NT2/D1 (cell line): ENCODE data around the gene ACBD6.

ENCODE experiments used
- DNase-seq: peaks from one replicate; pipeline ENCODE4 v3.0.0-alpha.2; 2011; ENCODE audit warnings: low read depth, low spot score
- H3K27me3 ChIP-seq: 2 replicates; pipeline ENCODE4 v1.6.0; 2011; ENCODE audit warnings: mild to moderate bottlenecking; ENCODE audit not compliant: insufficient read length, insufficient read depth
- H3K36me3 ChIP-seq: 2 replicates; pipeline ENCODE4 v1.6.1; 2011; ENCODE audit warnings: mild to moderate bottlenecking, low read length, mixed read lengths; ENCODE audit not compliant: insufficient read depth, insufficient read length
- H3K4me1 ChIP-seq: 2 replicates; pipeline ENCODE4 v1.5.1; 2011; ENCODE audit not compliant: insufficient read depth, insufficient read length
- H3K4me3 ChIP-seq: 2 replicates; pipeline ENCODE4 v1.5.1; 2011; ENCODE audit warnings: low read depth; ENCODE audit not compliant: insufficient read length
- H3K9ac ChIP-seq: 2 replicates; pipeline ENCODE4 v1.6.0; 2011; ENCODE audit warnings: low read depth; ENCODE audit not compliant: insufficient read length
- H3K9me3 ChIP-seq: 2 replicates; pipeline ENCODE4 v1.5.1; 2011; ENCODE audit warnings: mild to moderate bottlenecking, low read length; ENCODE audit not compliant: insufficient read depth
- SUZ12 ChIP-seq: IDR thresholded peaks from 2 replicates; pipeline ENCODE4 v1.6.1; 2011; ENCODE audit not compliant: insufficient read length, insufficient read depth; ENCODE audit errors: extremely low read depth
- YY1 ChIP-seq: IDR thresholded peaks from 2 replicates; pipeline ENCODE4 v1.6.1; 2011; ENCODE audit not compliant: insufficient read length, insufficient read depth
- ZNF274 ChIP-seq: IDR thresholded peaks from 2 replicates; pipeline ENCODE4 v1.6.1; 2011; ENCODE audit warnings: mild to moderate bottlenecking, low read depth, low read length

Gene ACBD6

GRCh38 chr1:180278596-180279395 lies 223.6 kb downstream of the ACBD6 start:
- Histone ChIP-seq H3K9ac (no peak overlapping the region), H3K9me3 (peaks cover 25% of the 10 kb centered on the region; the same call in 1 of the 2 replicates), H3K4me3 (no peak overlapping the region), H3K36me3 (peaks cover 44% of the 10 kb centered on the region), H3K27me3 (no peaks in the 10 kb centered on the region), H3K4me1 (peaks cover 3% of the 10 kb centered on the region)
- DNase-seq: no peak
- TF ChIP-seq ZNF274 (no peak), YY1 (no peak), SUZ12 (no peak)

- Histone ChIP-seq H3K4me1 (peaks cover 3% of the 10 kb centered on the region), H3K36me3 (peaks cover 48% of the 10 kb centered on the region), H3K27me3 (no peaks in the 10 kb centered on the region), H3K9ac (no peak overlapping the region), H3K9me3 (peaks cover 25% of the 10 kb centered on the region; the same call in 1 of the 2 replicates), H3K4me3 (no peak overlapping the region)
- DNase-seq: no peak
- no peak for TF ChIP-seq YY1
- TF ChIP-seq ZNF274: no peak
- no peak for TF ChIP-seq SUZ12
Measured at GRCh38 chr1:180278194-180278515, 224.2 kb downstream of the ACBD6 start.

- Histone ChIP-seq H3K9ac (no peak overlapping the region), H3K4me3 (no peak overlapping the region), H3K36me3 (peaks cover 51% of the 10 kb centered on the region), H3K27me3 (no peaks in the 10 kb centered on the region), H3K4me1 (peaks cover 3% of the 10 kb centered on the region), H3K9me3 (peaks cover 25% of the 10 kb centered on the region; the same call in 1 of the 2 replicates)
- DNase-seq: no peak
- TF ChIP-seq ZNF274 (no peak), YY1 (no peak), SUZ12 (no peak)
Measured at GRCh38 chr1:180277476-180278193, 224.7 kb downstream of the ACBD6 start.

GRCh38 chr1:180275726-180276125 lies 226.7 kb downstream of the ACBD6 start:
- no peaks in the 10 kb centered on the region for H3K27me3 ChIP-seq
- H3K4me1 ChIP-seq: peaks cover 14% of the 10 kb centered on the region
- no peak for DNase-seq
- peaks cover 25% of the 10 kb centered on the region; the same call in 1 of the 2 replicates for H3K9me3 ChIP-seq
- H3K9ac ChIP-seq: no peak overlapping the region
- TF ChIP-seq SUZ12 (no peak), YY1 (no peak), ZNF274 (no peak)
- peaks cover 46% of the 10 kb centered on the region for H3K36me3 ChIP-seq
- H3K4me3 ChIP-seq: no peak overlapping the region

- H3K9me3 ChIP-seq: peaks cover 25% of the 10 kb centered on the region; the same call in 1 of the 2 replicates
- H3K4me3 ChIP-seq: no peak overlapping the region
- no peak for DNase-seq
- no peak overlapping the region for H3K9ac ChIP-seq
- H3K27me3 ChIP-seq: no peaks in the 10 kb centered on the region
- no peak for TF ChIP-seq ZNF274
- TF ChIP-seq YY1: no peak
- TF ChIP-seq SUZ12: no peak
- peaks cover 22% of the 10 kb centered on the region for H3K4me1 ChIP-seq
- H3K36me3 ChIP-seq: peaks cover 37% of the 10 kb centered on the region
Measured at GRCh38 chr1:180274221-180274620, 228.2 kb downstream of the ACBD6 start.

- no peak overlapping the region for H3K4me3 ChIP-seq
- TF ChIP-seq YY1 (no peak), SUZ12 (no peak), ZNF274 (no peak)
- no peak for DNase-seq
- H3K9ac ChIP-seq: no peak overlapping the region
- no peaks in the 10 kb centered on the region for H3K27me3 ChIP-seq
- H3K4me1 ChIP-seq: peaks cover 24% of the 10 kb centered on the region
- peaks cover 25% of the 10 kb centered on the region; the same call in 1 of the 2 replicates for H3K9me3 ChIP-seq
- H3K36me3 ChIP-seq: peaks cover 32% of the 10 kb centered on the region
Measured at GRCh38 chr1:180273066-180273465, 229.3 kb downstream of the ACBD6 start.

GRCh38 chr1:180272395-180272794 lies 230.0 kb downstream of the ACBD6 start:
- Histone ChIP-seq H3K9ac (peak overlapping the region; percentile 44), H3K27me3 (no peaks in the 10 kb centered on the region), H3K4me1 (peaks cover 28% of the 10 kb centered on the region), H3K9me3 (peaks cover 24% of the 10 kb centered on the region; the same call in 1 of the 2 replicates), H3K4me3 (no peak overlapping the region), H3K36me3 (peaks cover 29% of the 10 kb centered on the region)
- no peak for TF ChIP-seq YY1
- DNase-seq: no peak
